ENCODE results near the gene ATP6V1B1. TPM values are rescaled to one million over a fixed set of nuclear protein-coding genes. Genes with fewer than 3 reads are reported as not detected.

The ATP6V1B1 gene
- total RNA-seq, 4 donors from 2014 or later: 1.2 to 2.5 TPM; not detected in 2

DNA sequence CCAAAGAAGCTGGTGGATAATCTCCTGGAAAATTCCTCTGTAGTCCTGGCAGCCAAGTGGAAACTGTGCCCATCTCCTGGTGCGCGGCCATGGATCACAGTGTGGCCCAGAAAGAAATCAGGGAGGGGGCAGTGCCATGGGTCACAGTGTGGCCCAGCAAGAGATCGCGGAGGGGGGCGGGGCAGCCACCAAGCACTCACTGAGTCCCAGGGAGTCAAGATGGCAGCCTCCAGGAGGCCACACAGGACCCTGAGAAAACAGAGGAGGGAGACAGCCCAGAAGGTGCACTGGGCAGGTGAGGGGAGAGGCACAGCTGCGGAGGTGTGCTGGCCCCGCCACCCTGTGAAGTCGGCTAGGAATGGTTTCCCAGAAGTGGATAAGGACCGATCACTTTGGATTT lies 8.1 kb upstream of the ATP6V1B1 start:
- Histone ChIP-seq H3K4me3 (no peak overlapping the region), H3K27ac (no peak overlapping the region), H3K36me3 (no peaks in the 10 kb centered on the region), H3K27me3 (no peaks in the 10 kb centered on the region), H3K4me1 (no peaks in the 10 kb centered on the region), H3K9me3 (no peaks in the 10 kb centered on the region)
- 86 to 93% methylated on average over 9 of the region's 9 CpGs for WGBS, 2 donors
- no peak for DNase-seq (ENCODE audit: low spot score in 2 of 2)
- TF ChIP-seq EP300 (IDR thresholded peaks at IDR 0.05): no peak
- no peak for TF ChIP-seq POLR2A (IDR thresholded peaks at IDR 0.05)
- TF ChIP-seq, protein P1, sequence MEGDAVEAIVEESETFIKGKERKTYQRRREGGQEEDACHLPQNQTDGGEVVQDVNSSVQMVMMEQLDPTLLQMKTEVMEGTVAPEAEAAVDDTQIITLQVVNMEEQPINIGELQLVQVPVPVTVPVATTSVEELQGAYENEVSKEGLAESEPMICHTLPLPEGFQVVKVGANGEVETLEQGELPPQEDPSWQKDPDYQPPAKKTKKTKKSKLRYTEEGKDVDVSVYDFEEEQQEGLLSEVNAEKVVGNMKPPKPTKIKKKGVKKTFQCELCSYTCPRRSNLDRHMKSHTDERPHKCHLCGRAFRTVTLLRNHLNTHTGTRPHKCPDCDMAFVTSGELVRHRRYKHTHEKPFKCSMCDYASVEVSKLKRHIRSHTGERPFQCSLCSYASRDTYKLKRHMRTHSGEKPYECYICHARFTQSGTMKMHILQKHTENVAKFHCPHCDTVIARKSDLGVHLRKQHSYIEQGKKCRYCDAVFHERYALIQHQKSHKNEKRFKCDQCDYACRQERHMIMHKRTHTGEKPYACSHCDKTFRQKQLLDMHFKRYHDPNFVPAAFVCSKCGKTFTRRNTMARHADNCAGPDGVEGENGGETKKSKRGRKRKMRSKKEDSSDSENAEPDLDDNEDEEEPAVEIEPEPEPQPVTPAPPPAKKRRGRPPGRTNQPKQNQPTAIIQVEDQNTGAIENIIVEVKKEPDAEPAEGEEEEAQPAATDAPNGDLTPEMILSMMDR (IDR thresholded peaks at IDR 0.05): no peak

DNA sequence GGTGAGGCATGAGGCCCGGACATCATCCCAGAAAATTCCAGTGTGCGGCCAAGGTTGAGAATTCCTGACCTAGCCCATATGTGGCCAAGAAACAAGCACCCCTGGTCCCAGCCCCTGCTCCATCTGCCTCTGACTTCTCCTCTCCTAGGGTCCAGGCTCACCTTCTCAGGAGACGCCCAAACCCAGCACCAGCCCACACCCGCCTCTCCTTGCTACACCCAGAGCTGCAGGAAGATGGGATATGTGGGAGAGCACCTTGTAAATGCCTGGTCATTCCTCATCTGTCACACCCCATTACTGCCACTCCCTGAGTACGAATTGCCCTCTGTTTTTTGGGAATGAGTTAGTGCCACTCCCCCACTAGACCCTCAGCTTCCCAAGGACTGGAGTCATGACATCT lies 7.3 kb upstream of the ATP6V1B1 start:
- Histone ChIP-seq H3K27ac (no peak overlapping the region), H3K36me3 (no peaks in the 10 kb centered on the region), H3K4me3 (no peak overlapping the region), H3K9me3 (no peaks in the 10 kb centered on the region), H3K27me3 (no peaks in the 10 kb centered on the region), H3K4me1 (no peaks in the 10 kb centered on the region)
- TF ChIP-seq, protein P1 (IDR thresholded peaks at IDR 0.05): no peak
- TF ChIP-seq POLR2A (IDR thresholded peaks at IDR 0.05) (no peak), EP300 (IDR thresholded peaks at IDR 0.05) (no peak)
- 77 to 82% methylated on average over 5 of the region's 5 CpGs for WGBS, 2 donors
- DNase-seq (ENCODE audit: low spot score in 2 of 2): no peak

DNA sequence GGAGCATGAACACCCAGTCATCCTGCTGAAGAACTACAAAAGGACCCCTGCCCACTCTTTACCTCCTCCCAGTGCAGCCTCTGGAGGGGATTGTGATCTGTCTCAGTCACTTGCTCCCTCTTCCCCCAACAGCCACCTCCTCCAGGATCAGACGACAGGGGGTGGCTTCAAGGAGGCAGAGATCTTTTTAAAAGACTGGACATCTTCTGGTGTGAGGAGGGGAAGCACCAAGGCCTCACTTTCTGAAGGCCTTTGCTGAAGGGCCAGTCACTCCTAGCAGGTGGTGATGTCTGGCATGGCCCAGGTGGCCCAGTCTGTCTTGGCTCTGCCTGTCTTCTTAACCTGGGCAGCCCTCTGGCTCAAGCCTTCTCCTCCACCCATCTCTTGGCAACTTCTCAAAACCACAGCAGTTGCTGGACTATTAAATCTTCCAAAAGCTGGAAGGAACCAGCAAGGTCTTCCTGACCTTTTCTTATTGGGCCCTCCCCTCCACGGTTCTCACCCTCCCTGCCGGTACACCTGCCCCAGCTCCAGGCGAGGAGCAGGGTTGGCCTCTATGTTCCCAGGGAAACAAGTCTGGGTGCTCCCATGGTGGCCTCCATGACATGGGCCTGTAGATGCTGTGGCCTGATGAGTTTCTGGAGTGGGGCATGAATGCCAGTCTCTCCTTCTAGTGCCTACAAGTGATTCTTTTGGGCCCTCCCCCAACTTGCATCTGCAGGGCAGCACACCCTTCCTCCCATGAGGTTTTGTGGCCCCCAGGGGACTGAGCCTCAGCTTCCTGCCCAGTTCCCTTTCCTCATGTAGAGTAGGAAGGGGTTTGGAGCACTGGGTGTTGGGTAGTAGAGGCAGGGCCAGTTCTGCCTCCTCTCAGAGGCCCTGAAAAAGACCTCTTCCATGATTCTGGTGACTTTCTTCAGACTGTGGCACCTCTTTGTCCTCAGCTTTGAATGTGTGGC lies 5.0 kb upstream of the ATP6V1B1 start:
- H3K27me3 ChIP-seq: peaks cover 0 to 3% of the 10 kb centered on the region in 2 donors
- DNase-seq (ENCODE audit: low spot score in 2 of 2): no peak
- H3K27ac ChIP-seq: no peak overlapping the region
- H3K9me3 ChIP-seq: no peaks in the 10 kb centered on the region
- TF ChIP-seq EP300 (IDR thresholded peaks at IDR 0.05) (no peak), POLR2A (IDR thresholded peaks at IDR 0.05) (no peak)
- TF ChIP-seq, protein P1 (IDR thresholded peaks at IDR 0.05): no peak
- no peaks in the 10 kb centered on the region for H3K36me3 ChIP-seq
- WGBS, 2 donors: 88 to 89% methylated on average over 4 of the region's 4 CpGs
- H3K4me1 ChIP-seq: no peaks in the 10 kb centered on the region
- H3K4me3 ChIP-seq: no peak overlapping the region

DNA sequence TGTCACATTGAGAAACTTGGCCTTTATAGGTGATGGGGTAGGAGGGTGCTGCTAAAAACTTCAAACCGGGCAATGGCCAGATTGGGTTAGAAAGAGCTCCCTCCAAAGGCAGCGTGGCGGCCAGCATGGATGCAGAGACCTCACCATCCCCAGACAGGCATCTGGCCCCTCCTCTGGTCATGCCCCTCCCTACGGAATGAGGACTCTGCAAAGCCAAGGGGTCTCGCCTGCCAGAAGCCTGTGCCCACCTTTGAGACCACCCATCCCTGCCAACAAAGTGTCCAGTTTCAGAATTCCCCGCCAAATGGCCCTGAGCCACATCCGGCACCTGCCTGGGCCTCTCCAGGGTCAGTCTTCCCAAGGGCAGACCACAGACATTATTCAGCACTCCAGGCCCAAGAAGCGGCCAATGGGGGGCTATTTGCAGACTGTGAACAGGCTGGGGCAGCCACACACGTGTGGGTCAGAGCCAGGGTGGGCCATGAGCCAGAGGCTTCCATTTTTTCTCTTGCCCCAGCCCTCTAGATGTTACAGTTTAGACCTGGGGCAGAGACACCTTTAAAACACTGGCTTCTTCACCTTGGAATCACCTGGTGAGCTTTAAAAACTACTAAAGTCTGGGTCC lies 4.2 kb upstream of the ATP6V1B1 start:
- 71 to 74% methylated on average over 8 to 9 of the region's 9 CpGs for WGBS, 2 donors
- no peaks in the 10 kb centered on the region for H3K9me3 ChIP-seq
- TF ChIP-seq, protein P1 (IDR thresholded peaks at IDR 0.05): no peak
- TF ChIP-seq EP300 (IDR thresholded peaks at IDR 0.05) (no peak), POLR2A (IDR thresholded peaks at IDR 0.05) (no peak)
- no peak overlapping the region for H3K27ac ChIP-seq
- peaks cover 0 to 9% of the 10 kb centered on the region in 2 donors for H3K27me3 ChIP-seq
- no peaks in the 10 kb centered on the region for H3K4me1 ChIP-seq
- H3K36me3 ChIP-seq: no peaks in the 10 kb centered on the region
- DNase-seq (ENCODE audit: low spot score in 2 of 2): no peak
- H3K4me3 ChIP-seq: no peak overlapping the region

Measured in tibial nerve (tissue), 4 donors.